ENCODE results near the gene LCN6. TPM values are rescaled to one million over a fixed set of nuclear protein-coding genes. Genes with fewer than 3 reads are reported as not detected.

Gene LCN6
- total and polyA plus RNA-seq, 2 of the 4 experiments (the other 2 are of a cell fraction), result not detected

- no peak overlapping the region for H3K23ac ChIP-seq (ENCODE audit: low read depth, low read length)
- H3K56ac ChIP-seq (ENCODE audit: extremely low read depth, insufficient read depth, low read length), result no peak overlapping the region
- H4K20me1 ChIP-seq (ENCODE audit: insufficient read depth, low read length), result no peaks in the 10 kb centered on the region; the same call in 1 of the 2 replicates
- H3K4ac ChIP-seq (ENCODE audit: low read depth, low read length), result no peak overlapping the region
- H2AK9ac ChIP-seq (replicated peaks; ENCODE audit: low read depth, low read length, poor library complexity), result peak overlapping the region; percentile 15
- peak; percentile 37 for ATAC-seq (ENCODE audit: low read depth)
- no peak overlapping the region for H4K5ac ChIP-seq (ENCODE audit: low read depth, low read length)
- CTCF ChIA-PET, result no interaction called here
- in situ Hi-C loops (cut with MboI; ENCODE audit: low sequenced_read_pairs), result no loop called here
- no peak overlapping the region for H4K8ac ChIP-seq (ENCODE audit: low read depth in 2 of 2, low read length in 2 of 2)
- peaks cover 3% of the 10 kb centered on the region; the same call in 1 of the 2 replicates for H3K4me1 ChIP-seq (ENCODE audit: control insufficient read depth, insufficient read depth, low read length)
- WGBS, 2 experiments (ENCODE audit: extremely low coverage in 2 of 2, insufficient read length in 1 of 2), result 52% methylated on average over 7 of the region's 37 CpGs; no CpG with 5 or more reads in 1 of the 2 experiments
- H3K4me3 ChIP-seq (ENCODE audit: insufficient read depth, low read depth, low read length), result no peak overlapping the region
- H3K4me2 ChIP-seq (ENCODE audit: low read depth, low read length), result no peak overlapping the region
- H2AFZ ChIP-seq (replicated peaks; ENCODE audit: low read length, poor library complexity), result peak overlapping the region; percentile 21
- H2BK20ac ChIP-seq (ENCODE audit: low read depth, low read length), result no peak overlapping the region
- no peak overlapping the region for H2BK120ac ChIP-seq (ENCODE audit: low read depth, low read length)
- H3K27ac ChIP-seq (ENCODE audit: insufficient read depth, low read length), result no peak overlapping the region
- TF ChIP-seq BHLHE40 (IDR thresholded peaks at IDR 0.05; ENCODE audit: low read depth, low read length), result peak; percentile 77
- TF ChIP-seq CHD1 (IDR thresholded peaks at IDR 0.05; ENCODE audit: low read depth, low read length), result no peak
- TF ChIP-seq, protein P1, sequence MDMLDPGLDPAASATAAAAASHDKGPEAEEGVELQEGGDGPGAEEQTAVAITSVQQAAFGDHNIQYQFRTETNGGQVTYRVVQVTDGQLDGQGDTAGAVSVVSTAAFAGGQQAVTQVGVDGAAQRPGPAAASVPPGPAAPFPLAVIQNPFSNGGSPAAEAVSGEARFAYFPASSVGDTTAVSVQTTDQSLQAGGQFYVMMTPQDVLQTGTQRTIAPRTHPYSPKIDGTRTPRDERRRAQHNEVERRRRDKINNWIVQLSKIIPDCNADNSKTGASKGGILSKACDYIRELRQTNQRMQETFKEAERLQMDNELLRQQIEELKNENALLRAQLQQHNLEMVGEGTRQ (IDR thresholded peaks at IDR 0.05; ENCODE audit: low read depth, low read length), result peak; percentile 63; the same call in 1 of the 2 replicates
- TF ChIP-seq SMC3 (IDR thresholded peaks at IDR 0.05; ENCODE audit: low read depth, low read length), result no peak
- TF ChIP-seq, protein P2, sequence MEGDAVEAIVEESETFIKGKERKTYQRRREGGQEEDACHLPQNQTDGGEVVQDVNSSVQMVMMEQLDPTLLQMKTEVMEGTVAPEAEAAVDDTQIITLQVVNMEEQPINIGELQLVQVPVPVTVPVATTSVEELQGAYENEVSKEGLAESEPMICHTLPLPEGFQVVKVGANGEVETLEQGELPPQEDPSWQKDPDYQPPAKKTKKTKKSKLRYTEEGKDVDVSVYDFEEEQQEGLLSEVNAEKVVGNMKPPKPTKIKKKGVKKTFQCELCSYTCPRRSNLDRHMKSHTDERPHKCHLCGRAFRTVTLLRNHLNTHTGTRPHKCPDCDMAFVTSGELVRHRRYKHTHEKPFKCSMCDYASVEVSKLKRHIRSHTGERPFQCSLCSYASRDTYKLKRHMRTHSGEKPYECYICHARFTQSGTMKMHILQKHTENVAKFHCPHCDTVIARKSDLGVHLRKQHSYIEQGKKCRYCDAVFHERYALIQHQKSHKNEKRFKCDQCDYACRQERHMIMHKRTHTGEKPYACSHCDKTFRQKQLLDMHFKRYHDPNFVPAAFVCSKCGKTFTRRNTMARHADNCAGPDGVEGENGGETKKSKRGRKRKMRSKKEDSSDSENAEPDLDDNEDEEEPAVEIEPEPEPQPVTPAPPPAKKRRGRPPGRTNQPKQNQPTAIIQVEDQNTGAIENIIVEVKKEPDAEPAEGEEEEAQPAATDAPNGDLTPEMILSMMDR (conservative IDR thresholded peaks at IDR 0.05; ENCODE audit: low read depth, low read length), result no peak
- H3K14ac ChIP-seq (replicated peaks; ENCODE audit: low read depth, low read length), result no peak overlapping the region
- BruUV-seq (replicated peaks), result no TSS peak
- no peak overlapping the region for H4K91ac ChIP-seq (ENCODE audit: insufficient read depth, low read depth, low read length)
- intact Hi-C loops (cut with micrococcal nuclease), result no loop called here
- H3K27me3 ChIP-seq (ENCODE audit: control insufficient read depth, insufficient read depth, low read length), result peaks cover 65% of the 10 kb centered on the region
- peak; percentile 34 for DNase-seq
- no peaks in the 10 kb centered on the region for H3K36me3 ChIP-seq (ENCODE audit: control insufficient read depth, insufficient read depth, low read length)
- H2AK5ac ChIP-seq (ENCODE audit: low read depth, low read length), result no peak overlapping the region
- dilution Hi-C loops (cut with HindIII; ENCODE audit: low sequenced_read_pairs, unreplicated experiment), result no loop called here
- no peaks in the 10 kb centered on the region for H3K9me1 ChIP-seq (ENCODE audit: insufficient read depth, low read length)
- H3K9me3 ChIP-seq (ENCODE audit: control insufficient read depth, insufficient read depth, low read length), result no peaks in the 10 kb centered on the region
- H2BK5ac ChIP-seq (ENCODE audit: low read depth, low read length, poor library complexity, severe bottlenecking), result no peak overlapping the region
- no peak overlapping the region for H2BK15ac ChIP-seq (ENCODE audit: low read depth, low read length)
- no peak overlapping the region for H3K18ac ChIP-seq (ENCODE audit: low read depth, low read length)
- POLR2A ChIA-PET (ENCODE audit: unreplicated experiment), result no interaction called here
- no peak overlapping the region for H3K9ac ChIP-seq (ENCODE audit: low read depth, low read length)
- H3K79me1 ChIP-seq (ENCODE audit: low read depth in 1 of 2, low read length in 2 of 2), result no peaks in the 10 kb centered on the region
These were observed 7.1 kb downstream of the LCN6 start for GRCh38 chr9:136740971-136741882.

Data from IMR-90 (cell line).